ENCODE results near the gene SERPINF2. TPM values are rescaled to one million over a fixed set of nuclear protein-coding genes. Genes with fewer than 3 reads are reported as not detected.

Gene SERPINF2
- total RNA-seq, 1 experiment from 2014 or later = 0.68 TPM

- Mint-ChIP-seq H3K4me3 (peak overlapping the region; percentile 88 to 94), H3K27me3 (ENCODE audit: low read depth) (no peaks in the 10 kb centered on the region), H3K4me1 (peaks cover 26 to 29% of the 10 kb centered on the region in 2 experiments), H3K27ac (peak overlapping the region; percentile 99 to 100 (median 99)), H3K36me3 (ENCODE audit: insufficient read depth in 1 of 3, low read depth in 3 of 3) (peaks cover 0 to 9% (median 2%) of the 10 kb centered on the region in 3 experiments; a peak in 3 of 7 replicates), H3K9me3 (no peaks in the 10 kb centered on the region; a peak in 1 of 5 replicates)
- H3K56ac ChIP-seq (ENCODE audit: insufficient read length, low read depth, low read length) = no peak overlapping the region
- no peaks in the 10 kb centered on the region for H3K79me1 ChIP-seq (ENCODE audit: insufficient read depth, low read depth, low read length, poor library complexity, severe bottlenecking)
- H3K9me3 ChIP-seq (ENCODE audit: control insufficient read depth, low read depth, low read length) = no peaks in the 10 kb centered on the region
- WGBS (ENCODE audit: extremely low coverage, insufficient read length, low lambda C conversion rate) = no CpG with 5 or more reads among the region's 13 CpGs
- no peak overlapping the region for H4K8ac ChIP-seq (replicated peaks; ENCODE audit: insufficient read length, low read depth, low read length)
- peak overlapping the region; percentile 56 for H2BK5ac ChIP-seq (ENCODE audit: insufficient read length, low read length)
- peak overlapping the region; percentile 91 for H3K27ac ChIP-seq (ENCODE audit: insufficient read length, low read depth, low read length)
- H3K27me3 ChIP-seq (ENCODE audit: insufficient read depth, low read length) = no peaks in the 10 kb centered on the region
- peak overlapping the region; percentile 76; the same call in 1 of the 2 replicates for H3K14ac ChIP-seq (ENCODE audit: insufficient read depth, low read length)
- H4K91ac ChIP-seq (ENCODE audit: insufficient read length, low read depth, low read length) = no peak overlapping the region
- H2BK20ac ChIP-seq (ENCODE audit: low read depth, low read length, poor library complexity, severe bottlenecking) = no peak overlapping the region
- no peak overlapping the region for H3K23ac ChIP-seq (ENCODE audit: insufficient read length, low read depth, low read length)
- no peak overlapping the region for H4K5ac ChIP-seq (ENCODE audit: insufficient read length, low read depth, low read length)
- peak overlapping the region; percentile 89 for H3K18ac ChIP-seq (ENCODE audit: insufficient read length, low read depth, low read length)
- H3K23me2 ChIP-seq (ENCODE audit: insufficient read length, low read depth, low read length, poor library complexity, severe bottlenecking) = peaks cover 22% of the 10 kb centered on the region
- H2AFZ ChIP-seq (ENCODE audit: low read length) = peak overlapping the region; percentile 79
- H3T11ph ChIP-seq (ENCODE audit: low read length) = no peak overlapping the region
- no peaks in the 10 kb centered on the region for H4K20me1 ChIP-seq (ENCODE audit: control insufficient read depth, insufficient read depth, insufficient read length)
- no peaks in the 10 kb centered on the region for H3K79me2 ChIP-seq (ENCODE audit: insufficient read depth, low read length)
- peak overlapping the region; percentile 80 for H3K4me2 ChIP-seq (ENCODE audit: insufficient read depth, insufficient read length, low read length)
- peak; percentile 99 for DNase-seq
- H2AK5ac ChIP-seq (ENCODE audit: insufficient read length, low read length) = no peak overlapping the region
- no peak overlapping the region for H2BK15ac ChIP-seq (ENCODE audit: low read depth, low read length)
- peaks cover 2% of the 10 kb centered on the region; the same call in 1 of the 2 replicates for H3K4me1 ChIP-seq (ENCODE audit: insufficient read depth, low read length)
- H2BK12ac ChIP-seq (ENCODE audit: insufficient read length, low read depth, low read length) = no peak overlapping the region
- H3K9ac ChIP-seq (ENCODE audit: extremely low read depth, insufficient read length, low read length) = peak overlapping the region; percentile 71
- peak overlapping the region; percentile 71 for H2BK120ac ChIP-seq (ENCODE audit: low read depth, low read length, poor library complexity, severe bottlenecking)
- TF ChIP-seq CTCF (conservative IDR thresholded peaks at IDR 0.05) = no peak
- H3K4ac ChIP-seq (ENCODE audit: low read depth, low read length) = no peak overlapping the region
These were observed 25.6 kb upstream of the SERPINF2 start for GRCh38 chr17:1716912-1717695.
